ENCODE results near the gene ABAT.
"Not testable (repeated sequence)": the region's sequence is repeated elsewhere in the genome, so short reads cannot be mapped to it uniquely, and the experiment has no call there.

ABAT gene

DNA sequence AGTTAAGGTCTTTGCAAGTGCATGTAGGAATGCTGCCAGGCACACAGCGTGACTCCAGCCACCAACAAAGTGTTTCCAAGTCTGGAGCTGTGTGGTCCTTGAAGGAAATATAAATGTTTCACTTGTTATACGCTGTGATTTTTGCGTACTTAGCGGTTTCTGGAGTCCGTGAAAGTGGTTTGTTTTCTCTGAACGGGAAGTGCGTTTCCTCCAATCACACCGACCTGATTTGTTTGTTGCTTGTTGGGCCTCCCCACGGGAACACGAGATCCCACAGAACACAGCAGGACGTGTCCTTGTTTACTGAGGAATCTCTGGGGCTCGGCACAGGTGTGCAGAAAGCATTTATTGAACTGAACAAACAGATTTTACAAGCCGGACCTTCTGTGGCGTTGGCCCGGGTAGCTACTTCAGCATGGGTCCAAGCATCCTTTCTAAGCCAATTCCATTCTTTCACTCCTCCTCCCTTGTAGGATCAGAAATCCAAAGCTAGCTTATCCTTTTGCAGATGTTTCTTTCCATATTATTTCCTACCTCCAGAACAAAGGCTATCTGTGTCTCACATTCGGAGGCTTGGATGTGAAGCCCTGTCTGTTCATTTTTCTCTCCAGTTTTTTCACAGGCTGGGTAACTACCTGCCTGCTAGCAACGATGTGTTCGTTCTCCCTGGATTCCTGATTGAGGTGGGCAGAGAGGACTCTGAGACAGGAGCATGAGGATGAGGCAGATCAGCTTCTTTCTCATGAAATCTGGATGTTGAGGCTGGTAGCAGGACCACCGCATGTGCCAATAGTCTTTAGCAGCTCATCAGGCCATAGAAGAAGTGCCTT lies 44.6 kb downstream of the ABAT start:
- no peak for DNase-seq

DNA sequence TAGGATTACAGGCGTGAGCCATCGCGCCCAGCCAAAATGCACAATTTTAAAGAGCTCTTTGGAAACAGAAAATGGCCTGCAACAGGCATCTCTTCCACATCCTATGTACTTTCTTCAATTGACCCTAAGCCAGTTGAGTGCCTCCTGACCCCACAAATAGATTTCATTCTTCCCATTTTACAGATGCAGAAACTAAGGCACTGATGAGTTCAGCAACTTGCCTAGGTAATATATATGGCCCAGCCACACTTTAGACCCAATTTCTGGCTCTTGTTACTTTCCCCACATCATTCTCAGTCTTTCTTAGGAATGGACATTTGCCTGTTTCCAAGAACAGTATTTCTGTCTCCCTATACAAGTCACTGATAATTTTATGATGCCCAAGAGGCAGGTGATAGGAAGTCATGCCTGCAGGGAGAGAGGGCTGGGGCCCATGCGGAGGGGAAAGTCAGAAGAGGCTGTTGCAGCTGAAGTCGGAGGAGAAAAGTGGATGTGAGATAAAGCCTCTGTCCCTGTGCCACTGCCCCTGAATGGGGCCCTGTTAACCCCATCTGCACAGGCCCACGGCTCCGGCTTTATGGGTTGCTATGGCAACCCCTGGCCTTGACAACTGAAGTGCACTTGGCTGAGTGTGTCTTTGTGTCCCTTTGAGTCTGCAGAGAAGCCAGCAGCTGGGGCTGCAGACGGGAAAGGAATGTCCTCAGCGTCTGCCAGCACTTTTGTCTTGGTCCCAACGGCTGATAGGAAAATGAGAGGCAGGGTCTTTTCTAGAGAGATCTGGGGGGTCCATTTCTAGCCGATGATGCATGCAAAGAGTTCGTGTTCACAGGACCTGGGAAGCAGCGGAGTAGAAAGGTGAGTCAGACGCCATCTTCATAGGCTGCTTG lies 45.9 kb downstream of the ABAT start:
- peak; percentile 81 for DNase-seq

DNA sequence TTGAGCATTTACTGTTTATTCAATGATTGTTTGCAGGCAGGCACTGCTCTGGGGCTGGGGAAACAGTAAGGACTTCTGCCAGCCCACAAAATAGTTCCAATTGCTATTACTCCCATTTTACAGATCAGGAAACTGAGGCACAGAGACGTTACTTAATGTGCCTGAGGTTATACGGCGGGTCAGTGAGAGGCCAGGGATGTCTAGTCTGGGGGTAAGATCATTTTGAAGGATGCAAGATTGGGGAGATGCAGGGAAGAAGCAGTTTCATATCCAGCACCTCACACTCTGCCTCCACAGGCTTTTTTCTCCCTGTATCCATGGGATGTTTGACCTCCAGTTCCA lies 46.5 kb downstream of the ABAT start:
- no peak for DNase-seq

DNA sequence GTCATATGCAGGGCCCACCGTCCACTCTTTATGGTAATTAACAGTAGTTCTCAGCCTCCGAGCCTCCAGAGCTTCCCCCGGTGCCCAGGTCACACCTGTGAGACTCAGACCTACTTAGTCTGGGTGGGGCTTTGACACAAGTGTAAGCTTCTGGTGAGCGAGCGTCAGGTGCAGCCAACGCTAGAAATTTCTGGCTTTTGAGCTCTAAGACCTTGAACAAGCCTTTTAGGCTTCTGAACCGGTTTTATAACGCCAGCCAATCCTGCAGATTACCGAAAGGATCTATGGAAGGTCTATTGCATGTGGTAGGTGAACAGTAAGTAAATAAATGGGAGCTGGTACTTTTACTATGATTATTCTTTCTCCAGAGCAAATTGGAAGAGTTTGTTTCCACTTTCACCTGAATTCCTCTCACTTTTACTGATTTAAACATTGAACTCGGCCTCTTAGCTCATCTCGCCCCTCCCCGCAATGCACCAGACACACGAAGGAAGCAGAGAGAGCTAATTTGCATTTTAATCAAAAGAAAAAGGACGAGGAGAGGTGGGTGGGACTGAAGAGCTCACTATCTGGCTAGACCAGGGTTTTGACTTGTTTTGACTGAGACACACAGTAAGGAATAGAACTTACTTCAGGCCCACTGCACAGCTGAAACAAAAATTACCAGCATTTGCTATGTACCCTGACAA lies 47.1 kb downstream of the ABAT start:
- DNase-seq = no peak

DNA sequence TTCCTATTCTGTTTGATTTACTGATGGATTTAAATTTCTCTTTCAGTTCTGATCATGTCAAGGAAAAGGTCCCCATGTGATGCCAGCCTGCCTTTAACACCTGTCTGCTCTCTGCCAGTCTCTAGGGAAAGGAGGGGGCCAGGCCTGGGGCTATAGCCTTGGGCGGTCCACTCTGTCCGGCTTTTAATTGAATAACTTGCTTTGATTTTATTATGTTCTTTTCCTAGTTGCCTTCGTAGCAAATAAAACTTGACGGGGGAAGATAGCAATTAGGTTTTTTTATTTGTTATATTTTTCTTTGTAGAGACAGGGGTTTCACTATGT lies 47.6 kb downstream of the ABAT start:
- DNase-seq = no peak

DNA sequence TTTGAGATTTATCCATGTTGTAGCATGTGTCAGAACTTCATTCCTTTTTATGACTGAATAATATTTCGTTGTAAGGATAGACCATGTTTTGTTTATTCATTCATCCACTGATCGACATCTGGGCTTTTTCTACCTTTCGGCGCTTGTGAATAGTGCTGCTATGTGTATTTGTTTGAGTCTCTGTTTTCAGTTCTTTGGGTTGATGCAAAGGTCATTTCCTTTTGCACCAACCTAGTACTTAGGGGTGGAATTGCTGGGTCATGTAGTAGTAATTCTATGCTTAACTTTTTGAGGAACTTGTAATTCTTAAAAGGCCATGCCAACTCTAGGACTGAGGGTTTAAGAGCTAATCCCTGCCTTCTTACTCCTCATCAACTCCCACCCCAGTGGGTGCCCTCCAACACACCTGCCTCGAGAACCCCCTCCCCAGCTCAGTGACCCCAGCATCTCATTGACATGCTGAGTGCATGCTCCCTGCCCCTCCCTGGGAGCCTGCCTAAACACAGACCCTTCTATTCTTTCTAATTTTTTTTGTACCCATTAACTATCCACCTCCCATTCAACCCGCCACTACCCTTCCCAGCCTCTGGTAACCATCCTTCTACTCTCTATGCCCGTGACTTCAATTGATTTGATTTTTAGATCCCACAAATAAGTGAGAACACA lies 51.2 kb downstream of the ABAT start:
- DNase-seq = no peak

DNA sequence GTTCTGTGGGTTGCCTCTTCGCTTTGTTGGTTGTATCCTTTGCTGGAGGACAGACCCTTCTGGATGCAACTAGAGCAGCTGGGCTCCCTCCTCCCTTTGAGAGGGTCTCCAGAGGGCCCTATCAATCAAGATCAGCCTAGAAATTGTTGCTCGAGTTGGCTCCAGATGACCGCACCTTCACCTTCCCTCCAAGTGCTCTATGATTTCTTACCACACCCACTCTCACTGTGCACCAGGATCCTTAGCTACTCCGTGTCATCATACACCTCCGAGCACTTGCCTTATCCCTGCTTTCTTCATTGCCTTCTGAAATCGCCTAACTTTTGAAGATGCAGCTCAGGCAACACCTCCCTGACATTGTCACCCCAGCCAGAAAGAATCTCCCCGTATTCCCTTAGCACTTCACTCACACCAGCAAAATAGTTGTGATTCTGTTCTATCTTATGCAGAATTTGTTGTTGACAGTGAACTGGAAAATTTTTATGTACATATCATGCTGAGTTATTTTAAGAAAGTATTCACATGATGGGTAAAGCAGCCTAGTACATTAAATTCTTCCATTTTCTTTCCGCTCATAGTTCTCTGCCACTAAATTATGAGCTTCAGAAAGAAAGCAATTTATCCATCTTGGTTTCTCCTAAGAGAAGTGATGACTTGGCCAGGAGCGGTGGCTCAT lies 52.9 kb downstream of the ABAT start:
- no peak for DNase-seq

DNA sequence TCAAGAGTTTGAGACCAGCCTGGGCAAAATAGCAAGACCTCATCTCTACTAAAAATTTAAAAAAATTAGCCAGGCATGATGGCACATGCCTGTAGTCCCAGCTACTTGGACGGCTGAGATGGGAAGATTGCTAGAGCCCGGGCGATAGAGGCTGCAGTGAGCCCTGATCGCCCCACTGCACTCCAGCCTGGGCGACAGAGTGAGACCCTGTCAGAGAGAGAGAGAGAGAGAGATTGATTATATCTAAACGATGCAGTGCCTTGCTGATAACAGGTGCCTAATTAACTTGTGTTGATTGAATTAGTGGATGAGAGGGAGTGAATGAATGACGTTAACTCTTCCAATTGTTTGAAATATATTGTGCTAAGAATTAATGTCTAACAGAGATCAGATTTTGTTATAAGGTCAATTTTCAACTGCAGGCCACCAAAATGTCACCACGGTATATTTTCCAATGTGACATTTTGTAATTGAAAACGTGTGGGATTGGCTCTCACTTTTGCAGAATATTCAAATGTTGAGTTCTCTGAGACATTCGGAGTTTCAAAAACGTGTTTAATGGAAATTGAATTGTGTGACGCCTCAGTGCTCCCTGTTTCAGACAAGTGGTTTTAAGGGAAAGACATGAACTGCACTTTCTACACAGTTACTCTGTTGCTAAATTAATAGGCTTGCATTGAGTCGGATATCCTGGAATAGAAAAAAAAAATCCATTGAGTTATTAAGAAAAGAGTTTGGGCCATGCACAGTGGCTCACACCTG lies 53.6 kb downstream of the ABAT start:
- no peak for DNase-seq

DNA sequence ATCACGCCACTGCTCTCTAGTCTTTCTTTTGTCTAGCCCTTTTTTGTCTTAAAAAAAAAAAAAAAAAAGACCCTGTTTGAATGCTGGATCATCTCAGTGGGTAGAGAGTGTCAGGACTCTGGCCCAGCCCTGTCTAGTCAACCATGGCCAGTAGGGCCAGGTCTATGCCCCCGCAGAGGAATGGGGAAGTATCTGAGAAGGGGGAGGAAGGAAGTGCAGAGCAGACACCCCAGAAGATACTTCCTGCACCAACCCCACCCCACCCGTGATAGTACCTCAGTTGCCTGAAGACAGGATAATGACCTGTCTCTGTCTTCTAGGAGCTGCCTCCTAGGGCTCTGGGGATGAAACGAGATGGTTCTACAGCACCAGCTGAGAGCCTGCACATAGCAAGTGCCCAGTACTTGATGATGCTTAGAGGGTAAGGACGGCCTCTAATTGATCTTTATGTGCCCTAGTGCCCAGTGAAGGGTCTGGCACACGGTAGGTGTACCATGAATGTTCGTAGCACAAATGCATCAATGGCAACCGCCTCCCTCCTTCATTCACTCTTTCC lies 55.4 kb downstream of the ABAT start:
- DNase-seq = no peak

DNA sequence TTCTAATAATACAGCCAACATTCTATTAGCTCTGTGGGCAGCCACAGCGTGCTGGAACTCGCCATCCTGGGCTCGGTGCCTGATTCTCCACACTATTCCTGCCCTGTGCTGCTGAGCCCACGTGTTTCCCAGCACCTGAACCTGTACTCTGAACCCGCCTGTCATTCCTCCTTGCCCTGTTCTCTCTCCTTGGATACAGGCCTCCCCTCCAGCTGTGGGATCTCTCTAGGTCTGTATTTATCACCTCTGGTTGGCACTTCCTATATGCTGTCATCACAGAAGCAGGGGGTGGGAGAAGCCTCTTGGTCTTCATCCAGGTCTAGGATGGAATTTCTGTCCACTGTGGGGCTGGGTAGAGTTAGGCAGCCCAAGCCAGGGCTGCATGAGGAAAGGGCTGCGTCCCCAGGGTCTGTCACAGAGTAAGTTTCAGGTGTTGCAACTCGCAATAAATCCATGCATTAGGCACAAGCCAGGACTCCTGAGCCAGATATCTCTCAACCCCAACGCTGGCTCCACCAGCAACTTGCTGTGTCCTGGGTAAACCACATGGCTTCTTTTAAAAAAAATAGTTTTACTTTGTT lies 56.0 kb downstream of the ABAT start:
- DNase-seq = no peak

DNA sequence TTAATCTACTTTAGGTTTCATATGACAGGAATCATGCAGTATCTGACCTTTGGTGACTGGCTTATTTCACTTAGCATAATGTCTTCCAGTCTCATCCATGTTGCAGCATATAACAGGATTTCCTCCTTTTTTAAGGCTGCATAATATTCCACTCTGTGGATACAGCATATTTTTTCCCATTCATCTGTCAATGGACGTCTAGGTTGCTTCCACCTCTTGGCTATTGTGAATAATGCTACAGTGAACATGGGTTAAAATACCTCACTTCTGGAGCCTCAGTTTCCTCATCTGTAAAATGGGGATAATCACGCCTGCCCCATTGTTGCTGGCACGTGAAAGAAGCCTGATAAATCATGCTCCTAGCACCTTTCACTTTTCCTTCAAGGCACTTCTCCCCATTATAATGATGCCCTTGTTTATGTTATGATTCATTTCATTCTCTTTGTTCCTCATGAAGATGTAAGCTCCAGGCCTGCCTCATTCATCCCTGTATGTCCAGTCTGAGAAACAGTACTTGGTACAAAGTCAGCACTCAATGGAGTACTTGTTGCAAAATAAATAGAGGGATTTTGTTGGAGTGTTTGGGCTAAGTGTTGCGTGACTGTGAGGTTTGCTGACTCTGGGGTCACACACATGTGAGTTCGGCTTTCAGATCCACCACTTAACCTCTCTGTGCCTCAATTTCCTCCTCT lies 59.6 kb downstream of the ABAT start:
- DNase-seq = no peak

DNA sequence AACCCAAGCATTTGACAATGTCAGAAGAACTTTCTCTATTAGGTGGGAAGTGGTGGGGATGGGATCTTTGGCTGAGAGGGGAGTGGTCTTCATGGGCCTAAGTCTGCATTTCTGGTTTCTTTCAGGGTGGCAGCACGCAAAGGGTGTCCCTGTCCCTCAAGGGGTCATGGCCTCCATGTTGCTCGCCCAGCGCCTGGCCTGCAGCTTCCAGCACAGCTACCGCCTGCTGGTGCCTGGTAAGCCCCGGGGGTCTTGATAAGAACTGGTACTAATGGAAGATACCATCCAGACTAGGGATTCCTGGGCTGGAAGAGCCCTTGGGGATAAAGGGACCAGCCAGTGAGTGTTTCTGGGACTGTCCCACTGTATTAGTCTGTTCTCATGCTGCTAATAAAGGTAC lies 61.2 kb downstream of the ABAT start:
- no peak for DNase-seq

DNA sequence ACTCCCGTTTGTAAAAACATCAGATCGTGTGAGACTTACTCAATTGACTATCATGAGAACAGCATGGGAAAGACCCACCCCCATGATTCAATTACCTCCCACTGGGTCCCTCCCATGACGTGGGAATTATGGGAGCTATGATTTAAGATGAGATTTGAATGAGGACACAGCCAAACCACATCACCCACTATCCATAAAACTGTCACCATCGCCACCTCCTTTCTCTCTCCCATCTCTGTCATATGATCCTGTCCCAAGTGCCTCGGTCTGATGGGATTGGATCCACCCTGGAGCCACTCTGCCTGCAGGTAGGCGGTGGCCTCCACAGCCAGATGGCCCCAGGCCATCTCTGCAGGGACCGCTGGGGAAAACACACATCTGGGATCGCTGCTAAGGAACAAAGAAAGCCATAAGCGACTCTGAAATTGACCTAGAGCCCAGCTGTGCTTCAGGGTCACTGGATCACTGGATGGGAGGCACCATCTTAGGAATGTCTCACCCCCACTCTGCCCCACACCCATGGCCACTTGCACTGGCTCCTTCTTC lies 61.8 kb downstream of the ABAT start:
- no peak for DNase-seq

DNA sequence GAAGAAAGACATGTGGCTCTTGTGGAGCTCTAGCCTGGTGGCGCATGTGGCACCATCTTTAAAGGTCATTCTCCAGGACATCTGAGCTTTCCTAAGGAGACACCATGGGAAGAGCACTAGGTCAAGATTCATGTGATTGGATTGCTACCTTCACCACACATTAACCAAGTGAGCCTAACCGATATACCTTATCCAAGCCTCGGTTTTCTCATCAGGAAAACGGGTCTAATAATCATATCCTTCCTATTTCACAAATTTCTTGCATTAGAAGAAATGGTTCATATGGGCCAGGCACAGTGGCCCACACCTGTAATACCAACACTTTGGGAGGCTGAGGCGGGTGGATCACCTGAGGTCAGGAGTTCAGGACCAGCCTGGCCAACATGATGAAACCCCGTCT lies 64.7 kb downstream of the ABAT start:
- no peak for DNase-seq

DNA sequence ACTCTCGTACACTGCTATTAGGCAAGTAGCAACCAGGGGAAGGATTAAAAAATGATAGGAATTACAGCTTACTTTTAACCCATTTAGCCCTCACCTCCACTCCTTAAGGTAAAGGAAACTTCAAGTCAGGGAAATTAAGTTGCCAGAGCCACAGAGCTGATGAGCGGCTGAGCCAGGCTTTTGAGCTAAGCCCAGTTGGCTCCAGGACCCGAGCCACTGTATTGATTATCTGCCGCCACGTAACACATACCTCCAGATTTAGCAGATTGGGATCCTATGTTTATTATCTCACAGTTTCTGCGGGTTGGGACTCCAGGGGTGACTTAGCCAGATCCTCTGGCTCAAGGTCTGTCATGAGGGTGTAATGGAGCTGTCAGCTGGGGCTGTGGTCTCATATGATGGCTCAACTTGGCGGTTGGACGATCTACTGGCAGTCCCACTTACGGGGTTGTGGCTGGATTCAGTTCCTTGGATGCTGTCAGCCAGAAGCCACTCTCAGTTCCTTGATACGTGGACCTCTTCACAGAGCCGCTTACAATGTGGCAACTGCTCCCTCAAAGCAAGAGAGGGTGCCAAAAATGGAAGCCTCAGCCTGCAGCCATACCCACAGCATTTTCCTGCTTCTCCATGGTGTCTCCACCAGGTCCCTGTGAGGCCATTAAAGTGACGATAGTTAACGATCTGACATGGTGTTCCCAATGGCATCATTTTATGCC lies 65.7 kb downstream of the ABAT start:
- DNase-seq = no peak

DNA sequence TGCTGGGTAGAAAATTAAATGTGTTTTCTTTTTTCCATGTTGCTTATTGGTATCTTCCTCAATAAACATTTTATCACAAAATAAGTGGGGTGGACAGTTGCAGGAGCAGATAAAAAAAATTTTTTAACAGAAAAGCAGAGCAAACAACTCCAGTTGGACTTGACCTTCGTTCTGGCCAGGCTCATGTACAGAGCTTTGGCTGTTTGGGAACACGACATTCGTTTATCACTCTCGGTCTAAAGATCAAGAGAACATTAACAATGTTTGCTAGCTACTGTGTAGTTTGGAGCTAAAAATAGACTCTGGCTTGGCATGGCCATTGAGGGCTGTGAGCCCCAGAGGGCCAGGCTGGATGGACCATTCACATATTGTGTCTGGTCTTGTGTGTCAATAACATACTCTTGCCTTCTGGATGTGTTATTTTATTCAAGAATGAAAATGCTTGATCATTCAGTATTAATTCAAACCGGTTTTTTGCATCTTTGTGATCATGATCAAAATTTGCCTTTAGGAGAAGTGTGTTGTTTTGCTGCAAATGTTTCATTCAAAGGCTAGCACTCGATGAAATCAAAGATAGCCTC lies 66.4 kb downstream of the ABAT start:
- DNase-seq = no peak

DNA sequence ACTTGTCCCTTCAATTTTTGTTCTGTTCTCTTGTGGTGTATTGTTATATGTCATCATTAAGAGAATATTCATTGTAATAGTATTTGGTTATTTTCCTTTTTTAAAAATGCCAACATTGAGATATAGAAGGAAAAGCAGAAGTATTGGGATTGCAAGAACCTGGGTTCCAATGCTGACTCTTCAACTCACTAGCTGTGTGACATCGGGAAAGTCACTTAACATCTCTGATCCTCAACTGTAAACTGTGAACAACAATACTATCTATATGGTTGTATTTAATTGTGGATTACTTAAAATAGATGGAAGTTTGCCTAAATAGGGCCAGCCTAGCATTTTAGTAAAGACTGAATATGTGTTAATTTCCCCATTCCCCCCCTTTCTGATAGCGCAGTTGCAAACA lies 67.2 kb downstream of the ABAT start:
- DNase-seq = no peak

DNA sequence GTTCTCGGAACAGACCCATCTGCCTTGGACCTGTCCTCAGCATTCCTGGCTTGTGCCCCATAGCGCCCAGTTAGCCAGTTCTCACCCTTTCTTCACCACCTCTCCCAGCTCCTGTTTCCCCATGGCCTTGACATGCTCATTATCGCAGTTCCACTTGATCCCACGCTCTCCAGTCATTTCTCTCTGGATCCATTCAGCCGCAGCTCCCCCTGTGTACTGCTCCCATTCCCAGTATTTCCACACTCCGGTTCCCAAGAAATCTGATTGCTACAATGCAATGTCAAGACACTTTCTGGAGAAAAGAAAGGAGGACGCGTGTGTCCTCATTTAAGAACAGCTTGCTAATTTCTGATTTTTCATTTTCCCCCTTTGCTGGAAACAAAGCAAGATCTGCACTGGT lies 67.7 kb downstream of the ABAT start:
- no peak for DNase-seq

DNA sequence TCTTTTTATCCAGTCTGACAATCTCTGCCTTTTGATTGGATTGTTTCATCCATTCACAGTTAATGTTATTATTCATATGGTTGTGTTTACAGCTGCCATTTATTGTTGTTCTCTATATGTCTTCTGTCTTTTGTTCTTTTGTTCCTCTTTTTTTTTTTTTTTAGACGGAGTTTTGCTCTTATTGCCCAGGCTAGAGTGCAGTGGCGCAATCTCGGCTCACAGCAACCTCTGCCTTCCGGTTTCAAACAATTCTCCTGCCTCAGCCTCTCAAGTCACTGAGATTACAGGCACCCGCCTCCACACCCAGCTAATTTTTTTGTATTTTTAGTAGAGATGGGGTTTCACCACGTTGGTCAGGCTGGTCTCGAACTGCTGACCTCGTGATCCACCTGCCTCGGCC lies 74.5 kb downstream of the ABAT start:
- not testable (repeated sequence) for DNase-seq
